HG02885 (cell line): ENCODE results near the gene COL1A2.

Source experiments
- ATAC-seq: cut with Tn5 transposase; IDR thresholded peaks from one replicate; pipeline ENCODE4 v1.9.1; 2021; ENCODE audit warnings: mild to moderate bottlenecking; ENCODE audit not compliant: unreplicated experiment, poor library complexity

The COL1A2 gene

DNA sequence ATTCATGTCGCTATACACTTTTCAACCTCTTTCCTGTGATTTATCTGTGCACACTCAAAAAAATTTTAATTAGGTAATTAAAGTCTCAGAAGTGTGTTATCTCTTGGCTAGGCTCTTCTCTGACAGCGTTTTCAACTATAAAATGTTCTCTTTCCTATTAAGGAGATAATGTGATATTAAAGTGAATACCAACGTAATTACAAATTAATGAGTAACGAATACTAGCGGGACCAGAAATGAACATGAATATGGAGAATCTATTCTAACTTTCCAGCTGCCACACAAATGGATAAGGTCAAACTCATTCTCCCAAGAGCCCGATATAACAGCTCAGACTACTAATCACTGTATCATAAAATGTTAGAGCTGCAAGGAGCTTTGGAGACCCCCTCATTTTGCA is 12.0 kb downstream of the COL1A2 start:
- no peak for ATAC-seq

- ATAC-seq, result no peak
Measured at GRCh38 chr7:94409200-94409948, 14.7 kb downstream of the COL1A2 start.

DNA sequence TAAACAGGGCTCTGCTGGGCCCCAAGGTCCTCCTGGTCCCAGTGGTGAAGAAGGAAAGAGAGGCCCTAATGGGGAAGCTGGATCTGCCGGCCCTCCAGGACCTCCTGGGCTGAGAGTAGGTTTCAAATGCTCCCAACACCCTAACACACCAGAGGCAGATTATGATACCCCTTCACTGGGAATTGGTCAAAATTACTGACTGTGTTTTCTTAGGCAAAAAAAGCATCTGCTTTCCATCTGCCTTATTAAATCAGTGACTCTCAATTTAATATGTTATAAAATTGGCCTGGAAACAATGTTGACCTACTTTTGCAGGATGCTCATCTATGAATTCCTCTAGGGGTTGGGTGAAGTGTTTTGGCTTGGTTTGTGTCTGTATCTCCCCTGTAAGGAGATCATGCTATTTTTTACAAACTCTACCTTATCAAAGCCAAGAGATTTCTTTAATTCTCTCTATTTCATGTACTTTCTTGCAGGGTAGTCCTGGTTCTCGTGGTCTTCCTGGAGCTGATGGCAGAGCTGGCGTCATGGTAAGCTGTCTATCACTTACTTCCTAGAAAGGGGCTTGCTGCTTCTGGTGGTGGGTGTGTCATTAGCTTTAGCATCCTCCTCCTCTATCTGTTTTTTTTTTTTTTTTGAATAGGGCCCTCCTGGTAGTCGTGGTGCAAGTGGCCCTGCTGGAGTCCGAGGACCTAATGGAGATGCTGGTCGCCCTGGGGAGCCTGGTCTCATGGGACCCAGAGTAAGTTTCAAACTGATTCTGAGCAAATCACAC is 15.9 kb downstream of the COL1A2 start:
- no peak for ATAC-seq

- ATAC-seq, result no peak
Measured at GRCh38 chr7:94411188-94411466, 16.4 kb downstream of the COL1A2 start.

- no peak for ATAC-seq
Measured at GRCh38 chr7:94412762-94413322, 18.1 kb downstream of the COL1A2 start.

GRCh38 chr7:94414481-94414880 is 19.8 kb downstream of the COL1A2 start:
- ATAC-seq, result no peak

DNA sequence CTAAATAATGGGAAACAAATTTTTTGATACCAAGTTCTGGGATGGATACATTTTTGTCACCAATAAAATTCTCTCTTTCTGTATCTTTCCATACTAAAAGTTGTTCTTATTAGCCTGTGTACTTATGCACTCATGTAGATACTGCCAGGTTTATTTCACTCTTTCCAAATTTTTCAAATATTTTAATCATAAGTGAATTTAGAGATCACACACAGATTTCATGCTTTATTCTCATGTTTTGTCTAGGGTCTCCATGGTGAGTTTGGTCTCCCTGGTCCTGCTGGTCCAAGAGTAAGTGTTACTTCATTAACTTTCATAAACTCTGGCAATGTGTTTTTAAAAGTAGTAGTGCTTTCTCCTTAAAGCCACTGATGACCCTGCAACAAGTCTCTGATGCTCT is 20.3 kb downstream of the COL1A2 start:
- no peak for ATAC-seq

- no peak for ATAC-seq
Measured at GRCh38 chr7:94417306-94417705, 22.6 kb downstream of the COL1A2 start.

DNA sequence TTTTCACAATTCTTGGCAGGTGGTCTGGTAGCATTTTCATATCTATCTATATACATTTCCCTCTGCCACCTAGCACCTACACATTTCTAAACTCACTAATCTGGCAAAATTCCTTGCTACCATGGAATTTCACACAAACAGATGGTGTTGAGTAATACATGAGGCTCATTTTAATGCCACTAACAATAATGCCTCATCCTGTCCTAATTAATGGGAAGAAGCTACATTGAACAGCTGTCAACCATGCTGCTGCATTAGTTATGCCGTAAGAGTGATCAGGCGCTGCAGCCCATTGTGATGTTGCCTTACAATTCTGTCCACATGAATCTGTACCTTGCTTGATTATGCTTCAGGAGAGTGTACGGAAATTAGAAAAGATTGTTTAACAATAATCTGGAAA is 23.2 kb downstream of the COL1A2 start:
- no peak for ATAC-seq

DNA sequence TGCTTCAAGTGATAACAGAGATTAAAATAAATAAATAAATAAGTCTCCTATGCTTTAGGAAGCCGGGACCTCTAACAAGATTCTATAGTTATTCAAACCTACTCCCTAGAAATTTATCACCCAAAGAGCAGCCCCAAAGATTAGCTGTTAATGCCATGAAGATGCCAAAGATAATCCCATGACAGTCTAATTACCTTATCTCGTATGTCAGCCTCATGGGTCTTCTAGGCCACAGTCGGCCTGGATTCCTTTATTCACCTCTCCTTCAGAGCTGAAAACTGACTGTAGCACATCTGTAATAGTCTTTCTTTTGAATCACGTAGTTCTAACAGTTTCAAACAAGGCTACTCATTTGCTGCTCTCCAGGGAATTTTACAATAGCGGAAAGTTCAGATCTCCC is 24.2 kb downstream of the COL1A2 start:
- ATAC-seq, result no peak

GRCh38 chr7:94420328-94420727 is 25.6 kb downstream of the COL1A2 start:
- no peak for ATAC-seq

DNA sequence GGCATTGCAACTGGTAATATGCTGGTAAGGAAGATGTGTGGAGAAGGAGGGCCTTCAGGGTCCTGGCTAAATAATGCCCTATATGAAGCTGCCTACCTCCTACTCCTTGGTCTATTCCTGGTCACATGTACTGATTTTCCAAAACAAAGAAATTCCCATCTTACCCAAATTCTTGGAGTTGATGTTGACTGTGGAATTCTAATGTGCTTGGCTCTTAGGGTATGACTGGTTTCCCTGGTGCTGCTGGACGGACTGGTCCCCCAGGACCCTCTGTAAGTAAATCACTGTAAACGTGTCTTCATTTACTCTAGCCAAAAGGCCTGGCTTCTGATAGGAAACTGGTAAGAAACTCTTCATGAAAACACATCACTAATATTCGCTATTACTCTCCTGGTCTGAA is 27.0 kb downstream of the COL1A2 start:
- ATAC-seq, result no peak

- no peak for ATAC-seq
Measured at GRCh38 chr7:94422136-94422535, 27.4 kb downstream of the COL1A2 start.

GRCh38 chr7:94422827-94423460 is 28.2 kb downstream of the COL1A2 start:
- no peak for ATAC-seq

- no peak for ATAC-seq
Measured at GRCh38 chr7:94423863-94424735, 29.4 kb downstream of the COL1A2 start.

- ATAC-seq, result no peak
Measured at GRCh38 chr7:94425546-94425945, 30.9 kb downstream of the COL1A2 start.

GRCh38 chr7:94426980-94427875 is 32.5 kb downstream of the COL1A2 start:
- no peak for ATAC-seq

DNA sequence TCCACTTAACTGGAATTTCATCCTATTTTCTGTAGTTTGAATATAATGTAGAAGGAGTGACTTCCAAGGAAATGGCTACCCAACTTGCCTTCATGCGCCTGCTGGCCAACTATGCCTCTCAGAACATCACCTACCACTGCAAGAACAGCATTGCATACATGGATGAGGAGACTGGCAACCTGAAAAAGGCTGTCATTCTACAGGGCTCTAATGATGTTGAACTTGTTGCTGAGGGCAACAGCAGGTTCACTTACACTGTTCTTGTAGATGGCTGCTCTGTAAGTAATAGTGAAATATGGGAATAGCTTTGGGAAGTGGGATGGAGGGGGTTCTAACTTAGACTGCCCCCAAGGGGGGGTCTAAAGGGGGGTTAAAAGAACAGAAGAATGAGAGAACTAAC is 34.5 kb downstream of the COL1A2 start:
- ATAC-seq, result no peak

- ATAC-seq, result no peak
Measured at GRCh38 chr7:94431176-94431575, 36.5 kb downstream of the COL1A2 start.
